Measurements from ENCODE around the gene HDAC10.

DNA sequence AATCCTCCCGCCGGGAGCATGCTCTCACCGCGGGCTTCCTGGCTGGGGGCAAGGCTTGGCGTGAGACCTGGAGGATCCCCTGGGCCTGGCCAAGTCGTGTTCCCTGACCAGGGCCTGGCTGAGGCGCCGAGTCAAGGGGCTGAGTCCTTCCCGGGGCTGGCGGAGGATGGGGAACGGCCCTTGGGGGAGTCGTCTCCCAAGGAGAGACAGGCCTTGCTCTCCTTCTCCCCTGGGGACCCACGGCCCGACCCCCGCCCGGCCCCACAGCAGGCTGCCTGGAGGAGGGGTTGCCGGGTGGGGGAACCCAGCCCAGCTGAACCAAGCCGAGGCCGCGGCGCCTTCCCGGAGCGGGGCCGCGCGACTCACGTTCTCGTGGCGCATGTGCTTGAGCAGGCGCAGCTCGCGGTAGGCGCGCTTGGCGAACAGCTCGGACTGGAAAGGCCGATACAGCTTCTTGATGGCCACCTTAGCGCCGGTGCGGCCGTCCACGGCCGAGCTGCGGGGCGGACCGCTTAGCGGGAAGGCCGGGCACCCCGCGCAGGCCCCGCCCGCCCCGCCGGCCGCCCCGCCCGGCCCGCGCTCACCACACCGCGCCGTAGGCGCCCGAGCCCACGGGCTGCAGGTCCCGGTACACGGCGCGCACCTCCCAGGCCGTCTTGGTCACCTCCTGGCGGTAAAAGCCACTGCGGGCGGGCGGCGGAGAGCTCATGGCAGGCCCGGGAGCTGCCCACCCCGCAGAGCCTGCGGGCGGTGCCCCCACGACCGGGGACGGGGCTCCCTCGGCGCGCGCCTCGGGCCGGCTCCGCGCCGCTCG, 9.9 kb upstream of the HDAC10 start:
- TF ChIP-seq POLR2AphosphoS5 (IDR thresholded peaks at IDR 0.05; ENCODE audit: low read depth, low read length) (no peak), TAF1 (IDR thresholded peaks at IDR 0.05; ENCODE audit: low read depth, low read length) (no peak), POLR2A (IDR thresholded peaks at IDR 0.05; ENCODE audit: low read depth, low read length) (no peak), PAX5 (IDR thresholded peaks at IDR 0.05; ENCODE audit: insufficient read depth, low read length, severe bottlenecking) (no peak)
